Suprapubic skin (tissue), 4 donors: ENCODE data around the gene TENM3.

Source experiments
- CTCF ChIP-seq, 2 donors: fragments of 200-600 bp in 1 of 2; fragments of 450-650 bp in 1 of 2; sonication (generic) in 1 of 2; IDR thresholded peaks; one replicate each; pipeline ENCODE4 v1.5.1; 2016 to 2019; ENCODE audit warnings: antibody characterized with exemption in 2 of 2, mild to moderate bottlenecking in 1 of 2, moderate library complexity in 1 of 2
- EP300 ChIP-seq: sonication (generic); formaldehyde crosslinking; IDR thresholded peaks from one replicate; pipeline ENCODE4 v1.6.1; 2017; ENCODE audit warnings: antibody characterized with exemption
- POLR2A ChIP-seq, 2 donors: fragments of 450-650 bp; IDR thresholded peaks; one replicate each; pipeline ENCODE4 v1.6.1; 2017; ENCODE audit warnings: antibody characterized with exemption in 2 of 2, mild to moderate bottlenecking in 2 of 2, moderate library complexity in 2 of 2
- POLR2AphosphoS5 ChIP-seq, 3 donors: sonication (generic); formaldehyde crosslinking; IDR thresholded peaks; one replicate each; pipeline ENCODE4 v1.6.1; 2017; ENCODE audit warnings: antibody characterized with exemption in 3 of 3

DNA sequence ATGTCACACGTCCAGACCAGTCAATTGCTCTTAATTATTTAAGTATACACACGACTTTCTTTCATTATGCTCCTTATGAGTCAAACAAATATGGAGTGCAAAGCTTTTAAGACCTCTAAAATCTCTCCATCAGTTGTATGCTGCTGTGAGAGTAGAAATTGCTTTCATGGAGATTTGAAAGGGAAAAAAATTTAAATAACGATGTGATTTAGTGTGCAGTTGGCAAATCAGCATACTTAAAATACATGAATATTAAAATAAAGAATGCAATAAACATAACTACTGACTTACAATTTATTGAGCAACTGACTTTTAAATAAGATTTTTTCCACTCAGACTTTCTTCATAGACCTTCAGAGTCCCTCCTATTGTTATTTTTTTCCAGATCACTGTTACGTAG is 9.0 kb downstream of the TENM3 start:
- TF ChIP-seq POLR2A (IDR thresholded peaks at IDR 0.05) (no peak), CTCF (IDR thresholded peaks at IDR 0.05) (no peak), POLR2AphosphoS5 (IDR thresholded peaks at IDR 0.05) (no peak), EP300 (no peak)
